Suprapubic skin (tissue), 4 donors: ENCODE data around the gene RIBC2. TPM values are rescaled to one million over a fixed set of nuclear protein-coding genes. Genes with fewer than 3 reads are reported as not detected.

Experiments
- DNase-seq, 2 donors: peaks; one replicate each; pipeline ENCODE4 v3.0.0-alpha.2; 2019; ENCODE audit warnings: low spot score in 2 of 2
- H3K27ac ChIP-seq: fragments of 200-600 bp; sonication (generic); one replicate; pipeline ENCODE4 v1.5.1; 2019
- H3K27me3 ChIP-seq: fragments of 200-600 bp; sonication (generic); one replicate; pipeline ENCODE4 v1.5.1; 2019
- H3K36me3 ChIP-seq: fragments of 200-600 bp; sonication (generic); one replicate; pipeline ENCODE4 v1.5.1; 2019
- H3K4me1 ChIP-seq: fragments of 200-600 bp; sonication (generic); one replicate; pipeline ENCODE4 v1.5.1; 2019
- H3K4me3 ChIP-seq: fragments of 200-600 bp; sonication (generic); one replicate; pipeline ENCODE4 v1.5.1; 2019; ENCODE audit warnings: mild to moderate bottlenecking
- H3K9me3 ChIP-seq: fragments of 200-600 bp; sonication (generic); one replicate; pipeline ENCODE4 v1.5.1; 2019
- EP300 ChIP-seq: sonication (generic); formaldehyde crosslinking; IDR thresholded peaks from one replicate; pipeline ENCODE4 v1.6.1; 2017; ENCODE audit warnings: antibody characterized with exemption
- POLR2A ChIP-seq, 2 donors: fragments of 450-650 bp; IDR thresholded peaks; one replicate each; pipeline ENCODE4 v1.6.1; 2017; ENCODE audit warnings: antibody characterized with exemption in 2 of 2, mild to moderate bottlenecking in 2 of 2, moderate library complexity in 2 of 2
- POLR2AphosphoS5 ChIP-seq, 3 donors: sonication (generic); formaldehyde crosslinking; IDR thresholded peaks; one replicate each; pipeline ENCODE4 v1.6.1; 2017; ENCODE audit warnings: antibody characterized with exemption in 3 of 3
- WGBS: methylation state at CpG from one replicate; pipeline ENCODE4 v1.1.5; 2018; 5-methylcytosine and 5-hydroxymethylcytosine counted together
- total RNA-seq, 4 donors: library from RNA; depleted of rRNA; stranded (reverse); fragments of >200 nt; gene quantifications; one replicate each; pipeline ENCODE4 v1.1.0, GENCODE V29; 2016
- TF ChIP-seq, protein P1 (sequence below), 2 donors: fragments of 200-600 bp in 1 of 2; fragments of 450-650 bp in 1 of 2; sonication (generic) in 1 of 2; IDR thresholded peaks; one replicate each; pipeline ENCODE4 v1.5.1; 2016 to 2019; ENCODE audit warnings: antibody characterized with exemption in 2 of 2, mild to moderate bottlenecking in 1 of 2, moderate library complexity in 1 of 2

RIBC2 gene
- total RNA-seq, 4 donors from 2014 or later, result 0.30 to 5.7 TPM; not detected in 2

- no peaks in the 10 kb centered on the region for H3K36me3 ChIP-seq
- no peaks in the 10 kb centered on the region for H3K27me3 ChIP-seq
- H3K4me3 ChIP-seq, result no peak overlapping the region
- H3K4me1 ChIP-seq, result peaks cover 8% of the 10 kb centered on the region
- H3K9me3 ChIP-seq, result no peaks in the 10 kb centered on the region
- H3K27ac ChIP-seq, result no peak overlapping the region
- WGBS, result 97% methylated on average over 4 of the region's 4 CpGs
- DNase-seq, result no peak
- no peak for TF ChIP-seq EP300
- TF ChIP-seq POLR2A (IDR thresholded peaks at IDR 0.05), result no peak
- no peak for TF ChIP-seq POLR2AphosphoS5 (IDR thresholded peaks at IDR 0.05)
- TF ChIP-seq, protein P1, sequence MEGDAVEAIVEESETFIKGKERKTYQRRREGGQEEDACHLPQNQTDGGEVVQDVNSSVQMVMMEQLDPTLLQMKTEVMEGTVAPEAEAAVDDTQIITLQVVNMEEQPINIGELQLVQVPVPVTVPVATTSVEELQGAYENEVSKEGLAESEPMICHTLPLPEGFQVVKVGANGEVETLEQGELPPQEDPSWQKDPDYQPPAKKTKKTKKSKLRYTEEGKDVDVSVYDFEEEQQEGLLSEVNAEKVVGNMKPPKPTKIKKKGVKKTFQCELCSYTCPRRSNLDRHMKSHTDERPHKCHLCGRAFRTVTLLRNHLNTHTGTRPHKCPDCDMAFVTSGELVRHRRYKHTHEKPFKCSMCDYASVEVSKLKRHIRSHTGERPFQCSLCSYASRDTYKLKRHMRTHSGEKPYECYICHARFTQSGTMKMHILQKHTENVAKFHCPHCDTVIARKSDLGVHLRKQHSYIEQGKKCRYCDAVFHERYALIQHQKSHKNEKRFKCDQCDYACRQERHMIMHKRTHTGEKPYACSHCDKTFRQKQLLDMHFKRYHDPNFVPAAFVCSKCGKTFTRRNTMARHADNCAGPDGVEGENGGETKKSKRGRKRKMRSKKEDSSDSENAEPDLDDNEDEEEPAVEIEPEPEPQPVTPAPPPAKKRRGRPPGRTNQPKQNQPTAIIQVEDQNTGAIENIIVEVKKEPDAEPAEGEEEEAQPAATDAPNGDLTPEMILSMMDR (IDR thresholded peaks at IDR 0.05), result no peak
Observed at GRCh38 chr22:45420011-45420410, 6.5 kb downstream of the RIBC2 start.

GRCh38 chr22:45420539-45420938, 7.0 kb downstream of the RIBC2 start:
- Histone ChIP-seq H3K27me3 (no peaks in the 10 kb centered on the region), H3K36me3 (no peaks in the 10 kb centered on the region), H3K27ac (no peak overlapping the region), H3K9me3 (no peaks in the 10 kb centered on the region), H3K4me3 (no peak overlapping the region), H3K4me1 (peaks cover 8% of the 10 kb centered on the region)
- WGBS, result 97% methylated on average over 2 of the region's 2 CpGs
- peak; percentile 13 to 21 for DNase-seq
- no peak for TF ChIP-seq POLR2AphosphoS5 (IDR thresholded peaks at IDR 0.05)
- TF ChIP-seq, protein P1 (IDR thresholded peaks at IDR 0.05), result no peak
- TF ChIP-seq POLR2A (IDR thresholded peaks at IDR 0.05), result no peak
- TF ChIP-seq EP300, result no peak

GRCh38 chr22:45421349-45422055, 8.0 kb downstream of the RIBC2 start:
- no peaks in the 10 kb centered on the region for H3K27me3 ChIP-seq
- DNase-seq, result peak in 1 of 2 donors; percentile 9
- no peaks in the 10 kb centered on the region for H3K36me3 ChIP-seq
- WGBS, result 69% methylated on average over 2 of the region's 2 CpGs
- peaks cover 8% of the 10 kb centered on the region for H3K4me1 ChIP-seq
- TF ChIP-seq POLR2AphosphoS5 (IDR thresholded peaks at IDR 0.05) (no peak), POLR2A (IDR thresholded peaks at IDR 0.05) (no peak)
- TF ChIP-seq, protein P1 (IDR thresholded peaks at IDR 0.05), result no peak
- no peak overlapping the region for H3K4me3 ChIP-seq
- no peak overlapping the region for H3K27ac ChIP-seq
- no peaks in the 10 kb centered on the region for H3K9me3 ChIP-seq

GRCh38 chr22:45422237-45422983, 8.9 kb downstream of the RIBC2 start:
- peak; percentile 45 to 56 for DNase-seq
- no peak overlapping the region for H3K4me3 ChIP-seq
- 91% methylated on average over 5 of the region's 14 CpGs for WGBS

GRCh38 chr22:45423524-45423923, 10.0 kb downstream of the RIBC2 start:
- peak; percentile 26 to 40 for DNase-seq
- no peaks in the 10 kb centered on the region for H3K9me3 ChIP-seq
- TF ChIP-seq, protein P1 (IDR thresholded peaks at IDR 0.05), result no peak
- TF ChIP-seq EP300, result no peak
- TF ChIP-seq POLR2AphosphoS5 (IDR thresholded peaks at IDR 0.05), result no peak
- no peak for TF ChIP-seq POLR2A (IDR thresholded peaks at IDR 0.05)
- H3K27ac ChIP-seq, result no peak overlapping the region
- peaks cover 8% of the 10 kb centered on the region for H3K4me1 ChIP-seq
- 84% methylated on average over 4 of the region's 4 CpGs for WGBS
- no peaks in the 10 kb centered on the region for H3K36me3 ChIP-seq
- no peak overlapping the region for H3K4me3 ChIP-seq
- H3K27me3 ChIP-seq, result no peaks in the 10 kb centered on the region

More at GRCh38 chr22:45422237-45422983, 8.9 kb downstream of the RIBC2 start:
- H3K27me3 ChIP-seq, result no peaks in the 10 kb centered on the region
- H3K9me3 ChIP-seq, result no peaks in the 10 kb centered on the region
- peaks cover 8% of the 10 kb centered on the region for H3K4me1 ChIP-seq
- H3K36me3 ChIP-seq, result no peaks in the 10 kb centered on the region
- no peak for TF ChIP-seq POLR2AphosphoS5 (IDR thresholded peaks at IDR 0.05)
- H3K27ac ChIP-seq, result no peak overlapping the region
